Measurements from ENCODE around the gene MAN2B2. TPM values are rescaled to one million over a fixed set of nuclear protein-coding genes. Genes with fewer than 3 reads are reported as not detected.
"Not testable (repeated sequence)": the region's sequence is repeated elsewhere in the genome, so short reads cannot be mapped to it uniquely, and the experiment has no call there.

The MAN2B2 gene
- total and polyA plus RNA-seq, 2 of the 8 experiments (the other 6 are each of a cell fraction or from before 2014, with no cell fraction given), result 3.3 to 4.0 TPM

DNA sequence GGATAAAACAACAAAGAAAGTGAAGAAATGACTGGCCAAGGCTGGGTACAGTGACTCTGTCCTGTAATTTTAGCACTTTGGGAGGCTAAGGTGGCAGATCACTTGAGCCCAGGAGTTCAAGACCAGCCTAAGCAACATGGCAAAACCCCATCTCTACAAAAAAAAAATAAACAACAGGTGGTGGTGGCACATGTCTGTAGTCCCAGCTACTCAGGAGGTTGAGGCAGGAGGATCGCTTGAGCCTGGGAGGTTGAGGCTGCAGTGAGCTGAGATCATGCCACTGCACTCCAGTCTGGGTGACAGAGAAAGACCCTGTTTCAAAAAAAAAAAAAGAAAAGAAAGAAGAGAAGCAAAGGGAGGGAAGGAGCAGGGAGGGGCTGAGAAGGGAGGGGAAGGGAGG, 53.5 kb downstream of the MAN2B2 start:
- H3K4me1 ChIP-seq (replicated peaks in 1 of 4; ENCODE audit: control insufficient read depth in 3 of 4, insufficient read depth in 4 of 4, low read length in 3 of 4); H4K8ac ChIP-seq (ENCODE audit: extremely low read depth, insufficient read depth, low read length); H2BK120ac ChIP-seq (replicated peaks; ENCODE audit: low read depth, low read length); H3K56ac ChIP-seq (replicated peaks; ENCODE audit: insufficient read length, low read depth, low read length); H3K27ac ChIP-seq (ENCODE audit: low read depth, low read length); H4K5ac ChIP-seq (ENCODE audit: insufficient read length, low read depth, low read length); H3K14ac ChIP-seq (ENCODE audit: insufficient read length); H2AFZ ChIP-seq (ENCODE audit: low read length); DNase-seq (ENCODE audit: low read depth in 1 of 2, low spot score in 2 of 2); POLR2A ChIA-PET (ENCODE audit: partially characterized antibody); FAIRE-seq; H3K36me3 ChIP-seq (ENCODE audit: control insufficient read depth in 2 of 4, insufficient read depth in 4 of 4, low read length in 3 of 4); H3K23ac ChIP-seq (ENCODE audit: insufficient read length); H3K27me3 ChIP-seq (replicated peaks in 1 of 4; ENCODE audit: control insufficient read depth in 3 of 4, extremely low read depth in 1 of 4, insufficient read depth in 3 of 4, low read length in 3 of 4); H3K79me1 ChIP-seq (ENCODE audit: low read depth, low read length); H3K18ac ChIP-seq (ENCODE audit: extremely low read depth, low read length); H3K4ac ChIP-seq (replicated peaks; ENCODE audit: insufficient read length, low read depth, low read length); H2BK12ac ChIP-seq (ENCODE audit: low read depth, low read length); H3K9me3 ChIP-seq (ENCODE audit: insufficient read depth in 2 of 2, low read depth in 1 of 2, low read length in 1 of 2); H3K4me3 ChIP-seq (ENCODE audit: extremely low read depth in 1 of 4, insufficient read depth in 2 of 4, low read depth in 3 of 4, low read length in 4 of 4); H3K4me2 ChIP-seq (ENCODE audit: insufficient read depth in 1 of 2, low read depth in 2 of 2, low read length in 2 of 2); H2AK5ac ChIP-seq (ENCODE audit: low read depth, low read length); CTCF ChIA-PET (ENCODE audit: partially characterized antibody); H3K9ac ChIP-seq (replicated peaks in 1 of 4; ENCODE audit: extremely low read depth in 1 of 4, low read depth in 3 of 4, low read length in 3 of 4); H2BK15ac ChIP-seq (ENCODE audit: low read length); H4K20me1 ChIP-seq (replicated peaks in 1 of 2; ENCODE audit: control insufficient read depth in 1 of 2, insufficient read depth in 2 of 2, low read length in 2 of 2); H3K79me2 ChIP-seq (ENCODE audit: control insufficient read depth in 1 of 2, insufficient read depth in 2 of 2, low read length in 2 of 2); H2BK5ac ChIP-seq (ENCODE audit: low read depth, low read length); H3K23me2 ChIP-seq (ENCODE audit: low read depth, low read length); H2BK20ac ChIP-seq (ENCODE audit: low read length); H4K91ac ChIP-seq (replicated peaks; ENCODE audit: insufficient read length, low read length): not testable (repeated sequence)
- WGBS, 2 experiments (ENCODE audit: extremely low coverage in 1 of 2, insufficient coverage in 1 of 2, insufficient read length in 1 of 2, insufficient replicate concordance in 2 of 2, low coverage in 1 of 2, low lambda C conversion rate in 2 of 2, missing lambda C conversion rate in 1 of 2), result 100% methylated on average over 1 of the region's 1 CpG; no CpG with 5 or more reads in 1 of the 2 experiments

Measured in H1 (cell line).